Activated CD4-positive, alpha-beta T cell treated with anti-CD3 and anti-CD28 coated beads for 1 hour (primary cell): ENCODE data around the gene LINGO3.

Source experiments
- DNase-seq: peaks from one replicate; pipeline ENCODE4 v3.0.0-alpha.2; 2020

LINGO3 gene

GRCh38 chr19:2278459-2279158 lies 29.3 kb downstream of the LINGO3 start:
- no peak for DNase-seq

GRCh38 chr19:2277138-2277537 lies 30.8 kb downstream of the LINGO3 start:
- no peak for DNase-seq

DNA sequence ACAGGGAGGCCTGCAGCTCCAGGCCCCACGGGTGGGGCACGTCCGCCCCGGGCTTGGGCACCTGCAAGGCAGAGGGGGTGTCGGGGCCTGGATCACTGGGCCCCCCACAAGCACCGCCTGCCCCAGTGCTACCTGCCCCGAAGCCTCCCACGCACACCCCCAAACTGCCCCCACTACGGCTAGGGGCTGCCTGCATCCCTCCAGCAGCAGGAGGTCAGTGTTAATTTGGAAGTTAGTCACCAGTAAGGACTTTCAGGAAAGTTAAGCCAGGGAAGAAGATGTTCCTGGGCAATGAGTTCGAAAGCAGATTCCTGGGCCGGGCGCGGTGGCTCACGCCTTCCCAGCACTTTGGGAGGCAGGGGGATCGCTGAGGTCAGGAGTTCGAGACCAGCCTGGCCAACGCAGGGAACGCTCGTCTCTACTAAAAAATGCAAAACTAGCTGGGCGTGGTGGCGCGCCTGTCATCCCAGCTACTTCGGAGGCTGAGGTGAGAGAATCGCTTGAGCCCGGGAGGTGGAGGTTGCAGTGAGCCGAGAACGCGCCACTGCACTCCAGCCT lies 31.4 kb downstream of the LINGO3 start:
- DNase-seq: no peak

DNA sequence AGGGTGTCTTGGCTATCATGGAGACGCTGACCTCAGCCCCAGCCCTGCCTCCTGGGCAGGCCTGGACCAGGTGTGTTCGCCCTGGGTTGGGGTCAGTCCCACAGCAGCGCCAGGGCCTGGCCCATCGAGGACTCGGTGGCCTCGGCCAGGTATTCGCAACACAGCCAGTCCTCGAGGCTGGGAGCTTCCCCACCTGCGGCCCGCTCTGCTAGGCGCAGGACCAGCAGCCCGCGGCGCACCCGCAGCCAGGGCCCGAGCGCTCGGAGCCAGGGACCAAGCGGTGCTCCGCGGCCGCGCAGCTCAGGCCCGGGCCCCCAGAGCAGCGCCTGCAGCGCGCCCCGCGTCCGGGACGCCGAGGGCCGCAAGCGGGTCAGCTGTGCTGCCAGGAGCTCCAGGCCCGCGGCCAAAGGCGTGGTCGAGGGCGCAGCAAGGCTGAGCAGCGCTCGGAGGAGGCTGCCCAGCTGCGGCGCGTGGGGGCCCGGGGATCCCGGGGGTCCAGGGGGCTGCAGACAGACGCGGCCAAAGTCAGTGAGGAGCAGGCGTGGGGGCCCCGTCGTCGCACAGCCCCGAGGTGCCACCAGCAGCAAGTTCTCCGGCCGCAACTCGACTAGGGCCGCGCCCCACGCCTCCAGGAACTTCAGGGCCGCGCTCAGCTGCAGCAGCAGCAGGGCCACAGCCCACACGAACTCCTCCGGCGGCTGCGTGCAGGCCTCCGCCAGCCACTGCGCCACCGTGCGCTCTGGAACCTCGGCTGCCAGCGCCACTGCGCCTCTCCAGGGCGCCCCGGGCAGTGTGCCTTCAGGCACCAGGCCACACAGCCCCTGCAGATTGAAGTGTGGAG lies 32.1 kb downstream of the LINGO3 start:
- DNase-seq: no peak

GRCh38 chr19:2274931-2275535 lies 32.9 kb downstream of the LINGO3 start:
- peak; percentile 34 for DNase-seq

- no peak for DNase-seq
Observed at GRCh38 chr19:2274185-2274711, 33.7 kb downstream of the LINGO3 start.

DNA sequence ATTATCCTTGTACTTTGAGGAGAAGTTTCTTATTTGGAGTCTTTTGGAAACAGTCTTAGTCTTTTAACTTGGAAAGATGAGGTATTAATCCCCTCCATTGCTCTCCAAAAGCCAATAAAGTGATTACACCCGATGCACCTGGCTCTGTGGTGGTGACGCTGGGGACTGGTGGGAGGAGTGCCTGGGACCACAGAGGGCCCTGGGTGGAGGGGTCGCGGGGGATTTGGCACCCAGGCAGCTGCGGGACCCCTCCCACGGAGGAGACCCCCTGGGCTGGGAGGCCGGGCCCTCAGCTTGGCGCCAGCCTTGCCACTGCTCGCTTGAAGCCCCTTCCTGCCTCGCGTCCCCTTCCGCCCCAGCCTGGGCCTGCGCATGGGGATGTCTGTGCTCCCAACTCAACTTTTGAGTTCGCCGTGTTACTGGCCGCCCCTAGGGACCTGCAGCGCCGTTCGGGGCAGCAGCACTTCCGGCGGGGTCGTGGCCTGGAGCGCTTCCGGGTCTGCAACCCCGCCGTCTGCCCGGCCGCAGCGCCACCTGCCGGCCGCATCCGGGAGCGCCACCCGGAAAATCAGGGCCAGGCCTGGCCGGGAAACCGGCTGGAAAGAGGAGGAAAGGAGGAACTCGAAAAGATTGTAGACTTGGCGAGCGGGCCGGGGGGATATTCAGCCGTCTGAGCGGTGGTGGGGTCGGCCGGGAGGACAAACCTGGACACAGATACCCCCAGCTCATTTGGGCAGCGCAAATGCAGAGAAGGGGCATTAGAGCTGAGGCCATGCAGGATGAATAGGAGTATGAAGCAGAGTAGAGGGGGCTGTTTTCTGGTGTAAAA lies 34.4 kb downstream of the LINGO3 start:
- peak; percentile 55 for DNase-seq

DNA sequence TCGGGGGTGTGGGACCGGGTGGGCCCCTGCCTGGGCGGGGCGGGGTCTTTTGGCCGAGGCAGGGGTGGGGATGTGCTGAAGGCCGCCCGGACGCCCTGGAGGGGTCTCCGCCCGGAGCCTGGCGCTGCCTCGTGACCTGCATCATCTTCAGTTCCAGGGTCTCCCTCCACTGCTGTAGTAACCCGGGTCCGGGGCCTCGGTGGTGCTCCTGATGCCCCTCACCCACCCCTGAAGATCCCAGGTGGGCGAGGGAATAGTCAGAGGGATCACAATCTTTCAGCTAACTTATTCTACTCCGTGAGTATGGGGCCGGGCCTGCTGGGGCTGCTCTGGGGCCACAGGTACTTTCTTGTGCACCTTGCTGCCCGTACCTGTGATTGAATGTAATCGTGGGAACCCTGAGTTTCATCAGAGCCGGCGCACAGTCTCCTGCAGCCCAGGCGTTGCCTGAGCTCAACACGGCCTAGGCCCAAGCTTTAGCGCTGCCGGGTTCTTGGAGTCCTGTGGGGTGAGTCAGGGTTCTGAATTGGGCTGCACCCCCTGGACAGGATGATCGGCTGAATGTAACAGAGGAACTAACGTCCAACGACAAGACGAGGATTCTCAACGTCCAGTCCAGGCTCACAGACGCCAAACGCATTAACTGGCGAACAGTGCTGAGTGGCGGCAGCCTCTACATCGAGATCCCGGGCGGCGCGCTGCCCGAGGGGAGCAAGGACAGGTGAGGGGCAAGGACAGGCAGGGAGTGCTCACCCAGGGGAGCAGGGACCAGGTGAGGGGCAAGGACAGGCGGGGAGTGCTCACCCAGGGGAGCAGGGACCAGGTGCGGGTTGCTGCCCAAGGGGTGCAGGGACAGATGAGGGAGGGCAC lies 36.5 kb downstream of the LINGO3 start:
- no peak for DNase-seq

DNA sequence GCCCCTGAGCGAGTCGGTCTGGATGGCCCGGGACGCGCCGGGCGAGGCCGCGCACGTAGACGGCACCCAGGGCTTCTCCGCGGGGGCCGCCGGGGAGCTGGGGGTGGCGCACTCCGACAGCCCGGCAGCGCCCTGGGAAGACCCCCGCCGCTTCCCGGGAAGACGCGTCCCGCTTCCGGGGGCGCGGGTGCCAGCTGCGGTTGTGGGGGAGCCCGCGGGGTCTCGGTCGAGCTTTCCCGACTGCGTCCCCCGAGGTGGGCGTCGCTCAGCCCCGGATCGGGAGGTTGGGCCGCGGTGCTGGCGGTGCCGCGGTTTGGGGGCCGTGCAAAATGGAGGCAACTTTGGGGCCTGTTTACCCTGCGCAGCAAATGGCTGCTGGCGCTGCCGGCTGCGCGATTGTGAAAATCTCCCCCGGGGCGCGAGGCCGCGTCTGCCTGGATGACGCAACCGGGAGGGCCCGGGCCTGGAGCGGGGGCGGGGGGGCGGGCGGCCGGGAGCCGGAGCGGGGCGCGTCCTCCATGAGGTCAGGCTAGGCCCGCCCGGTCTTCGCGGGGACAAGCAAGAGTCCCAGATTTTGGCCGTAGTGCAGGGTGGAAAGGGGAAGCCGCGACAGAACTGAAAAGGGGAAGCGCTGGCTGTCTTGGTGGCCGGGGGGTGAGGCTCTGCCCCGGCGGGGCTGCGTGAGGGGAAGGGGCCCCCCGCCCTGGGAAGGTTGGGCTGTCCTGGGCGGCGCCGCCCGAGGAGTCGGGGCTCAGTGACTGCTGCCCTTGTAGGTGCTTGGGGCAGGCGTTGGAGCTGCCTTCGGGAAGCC lies 37.3 kb downstream of the LINGO3 start:
- DNase-seq: peak; percentile 63

- DNase-seq: no peak
Observed at GRCh38 chr19:2270157-2270422, 37.9 kb downstream of the LINGO3 start.

DNA sequence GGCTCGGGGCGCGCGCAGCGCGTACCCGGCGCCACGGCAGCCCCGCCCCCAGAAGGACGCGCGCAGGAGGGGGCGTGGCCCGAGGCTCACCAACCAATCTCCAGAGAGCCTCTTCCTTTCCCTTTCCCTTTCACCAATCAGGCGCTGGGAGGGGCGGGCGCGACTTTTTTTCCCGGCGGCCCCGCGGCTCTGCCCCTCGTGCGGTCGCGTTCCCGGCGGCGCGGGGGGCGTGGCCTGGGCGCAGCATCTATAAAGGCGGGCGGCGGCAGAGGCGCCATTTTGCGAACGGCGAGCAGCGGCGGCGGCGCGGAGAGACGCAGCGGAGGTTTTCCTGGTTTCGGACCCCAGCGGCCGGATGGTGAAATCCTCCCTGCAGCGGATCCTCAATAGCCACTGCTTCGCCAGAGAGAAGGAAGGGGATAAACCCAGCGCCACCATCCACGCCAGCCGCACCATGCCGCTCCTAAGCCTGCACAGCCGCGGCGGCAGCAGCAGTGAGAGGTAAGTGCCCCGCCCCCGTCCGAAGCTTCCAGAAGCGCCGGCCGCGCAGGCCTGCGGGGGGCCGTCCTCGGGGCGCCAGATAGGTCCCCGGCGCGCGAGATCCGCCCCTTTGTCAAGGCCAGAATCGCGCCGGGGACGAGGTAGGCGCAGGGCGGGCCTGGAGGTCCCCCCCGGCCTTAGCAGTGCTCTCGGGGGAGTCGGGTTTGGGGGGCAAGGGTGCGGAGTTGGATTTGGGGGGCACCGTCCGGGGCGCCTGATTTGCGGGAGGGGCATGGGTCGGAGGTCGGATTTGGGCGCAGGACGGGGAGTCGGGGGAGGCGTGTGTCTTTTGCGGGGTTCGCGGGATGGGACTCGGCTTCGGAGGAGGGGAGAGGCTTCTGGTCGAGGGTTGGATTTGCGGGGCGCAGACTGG lies 38.5 kb downstream of the LINGO3 start:
- peak; percentile 99 for DNase-seq

GRCh38 chr19:2268861-2269243 lies 39.1 kb downstream of the LINGO3 start:
- no peak for DNase-seq

GRCh38 chr19:2268480-2268830 lies 39.5 kb downstream of the LINGO3 start:
- DNase-seq: no peak

DNA sequence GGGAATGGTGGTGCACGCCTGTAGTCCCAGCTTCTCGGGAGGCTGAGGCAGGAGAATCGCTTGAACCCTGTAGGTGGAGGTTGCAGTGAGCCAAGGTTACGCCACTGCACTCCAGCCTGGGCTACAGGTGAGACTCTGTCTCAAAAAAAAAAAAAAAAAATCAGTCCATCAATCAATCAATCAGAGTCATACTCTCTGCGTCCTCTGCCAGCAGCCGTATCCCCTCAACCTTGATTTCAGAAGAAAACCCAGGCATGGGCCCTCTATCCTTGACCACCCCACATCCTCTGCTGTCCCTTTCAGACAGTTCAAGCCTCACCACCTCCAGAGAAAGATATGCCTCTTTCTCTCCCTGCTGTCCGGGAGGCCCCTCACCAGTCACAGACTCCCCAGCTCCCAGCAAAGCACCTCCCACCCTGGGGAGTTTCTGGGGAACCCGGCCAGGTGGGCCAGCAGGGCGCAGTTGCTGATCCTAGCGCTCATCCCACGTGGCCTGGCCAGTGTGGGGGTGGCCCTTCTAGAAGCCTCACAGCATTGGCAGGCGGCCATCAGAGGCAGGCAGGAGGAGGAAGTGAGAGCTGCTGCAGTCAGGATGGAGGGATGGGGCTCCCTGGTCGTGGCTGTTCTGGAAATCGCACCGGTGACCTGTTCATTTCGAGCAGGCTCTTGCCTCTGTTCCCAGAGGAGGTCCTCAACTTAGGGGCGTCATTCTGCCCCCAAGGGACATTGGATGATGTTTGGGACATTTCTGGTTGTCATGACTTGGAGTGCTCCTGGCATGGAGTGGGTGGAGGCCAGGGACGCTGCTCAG lies 41.6 kb downstream of the LINGO3 start:
- DNase-seq: no peak

GRCh38 chr19:2261438-2262172 lies 46.3 kb downstream of the LINGO3 start:
- DNase-seq: peak; percentile 36

DNA sequence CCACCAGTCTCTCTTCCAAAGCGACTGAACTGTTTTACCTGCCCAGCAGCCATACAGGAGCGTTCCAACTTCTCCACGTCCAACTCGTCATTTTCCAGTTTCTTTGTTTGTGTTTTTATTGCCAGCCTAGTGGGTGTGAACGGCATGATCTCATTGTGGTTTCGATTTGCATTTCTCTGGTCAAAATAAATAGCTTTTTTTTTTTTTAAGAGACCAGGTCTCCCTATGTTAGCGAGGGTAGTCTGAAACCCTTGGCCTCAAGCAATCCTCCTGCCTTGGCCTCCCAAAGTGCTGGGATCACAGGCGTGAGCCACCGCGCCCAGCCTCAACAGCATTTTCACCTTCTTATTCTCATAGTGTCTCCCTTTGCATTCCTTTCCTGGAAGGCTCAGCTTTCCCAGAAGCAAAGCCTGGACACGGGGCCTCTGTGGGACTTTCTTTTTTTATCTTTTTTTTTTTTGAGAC lies 47.6 kb downstream of the LINGO3 start:
- DNase-seq: no peak

GRCh38 chr19:2259336-2259735 lies 48.6 kb downstream of the LINGO3 start:
- DNase-seq: no peak
